OCI-LY3 (cell line): ENCODE data around the gene BRINP3.

ENCODE experiments used
- H2AFZ ChIP-seq: fragments of 200-600, 300-600 bp; shearing (Covaris generic); 2 replicates; pipeline ENCODE4 v1.6.0; 2014; ENCODE audit warnings: antibody characterized with exemption, low read depth, low read length
- H3K27ac ChIP-seq: fragments of 200-600, 300-600 bp; sonication (generic); 2 replicates; pipeline ENCODE4 v1.5.1; 2014; ENCODE audit warnings: mild to moderate bottlenecking, low read length, moderate library complexity, mixed read lengths
- H3K27me3 ChIP-seq: fragments of 200-600, 300-600 bp; sonication (generic); 2 replicates; pipeline ENCODE4 v1.6.1; 2014; ENCODE audit warnings: low read depth, low read length, mixed read lengths
- H3K36me3 ChIP-seq: fragments of 200-600, 300-600 bp; sonication (generic); replicated peaks from 2 replicates; pipeline ENCODE3; 2014; ENCODE audit warnings: low read depth, low read length, mixed read lengths
- H3K4me1 ChIP-seq: fragments of 300-600, 200-600 bp; sonication (generic); 2 replicates; pipeline ENCODE4 v1.6.1; 2014; ENCODE audit warnings: low read length, mixed read lengths
- H3K4me2 ChIP-seq: fragments of 200-600, 300-600 bp; sonication (generic); 2 replicates; pipeline ENCODE4 v1.6.1; 2014; ENCODE audit warnings: low read length, mixed read lengths
- H3K4me3 ChIP-seq: fragments of 300-600, 200-600 bp; sonication (generic); 2 replicates; pipeline ENCODE4 v1.5.1; 2014; ENCODE audit warnings: antibody characterized with exemption, mild to moderate bottlenecking, low read length, moderate library complexity
- H3K79me2 ChIP-seq: fragments of 300-600, 200-600 bp; shearing (Covaris generic); 2 replicates; pipeline ENCODE4 v1.6.1; 2014; ENCODE audit warnings: mild to moderate bottlenecking, low read length, mixed read lengths
- H3K9ac ChIP-seq: fragments of 300-600, 200-600 bp; shearing (Covaris generic); 2 replicates; pipeline ENCODE4 v1.6.0; 2014; ENCODE audit warnings: mild to moderate bottlenecking, low read length, moderate library complexity
- H3K9me3 ChIP-seq: fragments of 200-600, 300-600 bp; shearing (Covaris generic); 2 replicates; pipeline ENCODE4 v1.6.1; 2014; ENCODE audit warnings: low read length, mixed read lengths; ENCODE audit not compliant: insufficient read depth
- H4K20me1 ChIP-seq: fragments of 200-600, 300-600 bp; sonication (generic); 2 replicates; pipeline ENCODE4 v1.6.1; 2016; ENCODE audit warnings: low read length, mixed read lengths; ENCODE audit not compliant: insufficient read depth
- CTCF ChIP-seq: fragments of 200-600, 300-600 bp; sonication (generic); IDR thresholded peaks from 2 replicates; pipeline ENCODE4 v1.5.1; 2014; ENCODE audit warnings: antibody characterized with exemption, low read length, low read depth
- EZH2phosphoT487 ChIP-seq: fragments of 200-600 bp; shearing (Covaris generic); IDR thresholded peaks from 2 replicates; pipeline ENCODE4 v1.6.1; 2018; ENCODE audit warnings: antibody characterized with exemption, mixed run types, low read depth

The BRINP3 gene

GRCh38 chr1:190183588-190183987 lies 294.1 kb downstream of the BRINP3 start:
- no peak for TF ChIP-seq CTCF
- TF ChIP-seq EZH2phosphoT487, result no peak
- H3K9me3 ChIP-seq, result no peaks in the 10 kb centered on the region
- H3K9ac ChIP-seq, result no peak overlapping the region
- H3K27ac ChIP-seq, result no peak overlapping the region
- no peaks in the 10 kb centered on the region for H4K20me1 ChIP-seq
- H3K4me1 ChIP-seq, result no peaks in the 10 kb centered on the region
- H3K4me2 ChIP-seq, result no peak overlapping the region
- no peaks in the 10 kb centered on the region for H3K36me3 ChIP-seq
- no peaks in the 10 kb centered on the region for H3K79me2 ChIP-seq
- H2AFZ ChIP-seq, result no peak overlapping the region
- no peak overlapping the region for H3K4me3 ChIP-seq
- H3K27me3 ChIP-seq, result no peaks in the 10 kb centered on the region

DNA sequence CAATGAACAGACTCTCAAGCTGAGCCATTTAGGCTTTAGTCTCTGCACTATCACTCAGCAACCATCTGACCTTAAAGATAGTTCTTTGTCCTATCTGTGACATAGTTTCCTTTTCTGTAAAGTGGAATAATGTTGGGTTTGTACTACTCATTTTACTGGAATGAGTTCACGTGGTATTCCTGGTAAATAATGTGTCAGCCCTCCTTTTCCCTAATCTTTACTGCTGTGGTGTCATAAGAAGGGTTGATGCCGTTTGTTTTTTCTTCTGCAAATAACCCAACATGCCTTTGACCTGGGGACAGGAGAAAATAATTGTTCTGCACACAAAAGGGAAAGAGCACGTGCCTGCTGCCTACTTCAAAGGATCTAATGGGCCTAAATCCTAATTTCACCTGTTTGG lies 297.8 kb downstream of the BRINP3 start:
- Histone ChIP-seq H4K20me1 (no peaks in the 10 kb centered on the region), H3K4me2 (no peak overlapping the region), H2AFZ (no peak overlapping the region), H3K9me3 (no peaks in the 10 kb centered on the region), H3K9ac (no peak overlapping the region), H3K27me3 (no peaks in the 10 kb centered on the region), H3K4me1 (no peaks in the 10 kb centered on the region), H3K79me2 (no peaks in the 10 kb centered on the region), H3K27ac (no peak overlapping the region), H3K4me3 (no peak overlapping the region), H3K36me3 (no peaks in the 10 kb centered on the region)
- TF ChIP-seq EZH2phosphoT487, result no peak
- no peak for TF ChIP-seq CTCF

DNA sequence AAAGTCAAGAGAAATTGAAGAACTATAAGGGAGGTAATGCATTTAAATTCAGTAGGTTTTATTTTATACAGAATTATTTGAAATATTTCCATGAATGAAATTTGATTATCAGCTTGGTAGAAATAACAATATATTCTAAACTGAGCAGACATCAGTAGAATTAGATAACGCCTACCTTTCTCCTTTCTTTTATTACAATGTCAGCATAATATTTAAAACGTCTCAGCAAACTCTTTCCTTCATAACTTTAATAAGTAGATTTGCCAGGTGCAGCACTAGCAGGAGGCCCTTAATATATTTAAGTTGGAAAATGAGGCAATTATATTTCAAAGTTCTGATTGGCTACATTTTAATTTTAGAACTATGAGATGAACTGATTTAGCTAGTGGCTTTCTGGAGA lies 298.8 kb downstream of the BRINP3 start:
- H3K9ac ChIP-seq, result no peak overlapping the region
- H4K20me1 ChIP-seq, result no peaks in the 10 kb centered on the region
- TF ChIP-seq CTCF (no peak), EZH2phosphoT487 (no peak)
- no peaks in the 10 kb centered on the region for H3K4me1 ChIP-seq
- no peaks in the 10 kb centered on the region for H3K27me3 ChIP-seq
- no peaks in the 10 kb centered on the region for H3K9me3 ChIP-seq
- no peaks in the 10 kb centered on the region for H3K36me3 ChIP-seq
- H3K4me3 ChIP-seq, result no peak overlapping the region
- no peaks in the 10 kb centered on the region for H3K79me2 ChIP-seq
- H2AFZ ChIP-seq, result no peak overlapping the region
- H3K4me2 ChIP-seq, result no peak overlapping the region
- no peak overlapping the region for H3K27ac ChIP-seq

DNA sequence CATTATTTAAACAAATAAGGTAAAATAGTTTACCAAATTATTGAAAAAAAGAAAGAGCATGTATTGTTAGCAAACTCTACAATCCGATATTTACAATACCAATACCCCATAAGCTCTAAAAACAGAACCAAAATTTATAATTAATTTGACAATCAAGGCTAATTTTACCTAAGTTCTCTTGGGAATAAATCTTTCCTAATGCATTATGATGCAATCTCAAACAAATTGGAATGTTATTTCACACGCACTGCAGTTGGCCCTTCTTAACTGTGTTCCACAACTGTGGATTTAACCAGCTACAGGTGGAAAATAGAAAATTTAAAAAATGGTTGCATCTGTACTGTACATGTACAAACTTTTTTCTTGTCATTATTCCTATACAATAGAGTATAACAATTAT lies 300.1 kb downstream of the BRINP3 start:
- no peaks in the 10 kb centered on the region for H3K4me1 ChIP-seq
- H3K4me3 ChIP-seq, result no peak overlapping the region
- H3K36me3 ChIP-seq, result no peaks in the 10 kb centered on the region
- H3K27ac ChIP-seq, result no peak overlapping the region
- H3K4me2 ChIP-seq, result no peak overlapping the region
- H3K9ac ChIP-seq, result no peak overlapping the region
- H2AFZ ChIP-seq, result no peak overlapping the region
- no peaks in the 10 kb centered on the region for H3K9me3 ChIP-seq
- H3K79me2 ChIP-seq, result no peaks in the 10 kb centered on the region
- no peaks in the 10 kb centered on the region for H4K20me1 ChIP-seq
- H3K27me3 ChIP-seq, result no peaks in the 10 kb centered on the region
- no peak for TF ChIP-seq CTCF
- TF ChIP-seq EZH2phosphoT487, result no peak
